Measurements from ENCODE around the gene TMC8.

Gene TMC8

DNA sequence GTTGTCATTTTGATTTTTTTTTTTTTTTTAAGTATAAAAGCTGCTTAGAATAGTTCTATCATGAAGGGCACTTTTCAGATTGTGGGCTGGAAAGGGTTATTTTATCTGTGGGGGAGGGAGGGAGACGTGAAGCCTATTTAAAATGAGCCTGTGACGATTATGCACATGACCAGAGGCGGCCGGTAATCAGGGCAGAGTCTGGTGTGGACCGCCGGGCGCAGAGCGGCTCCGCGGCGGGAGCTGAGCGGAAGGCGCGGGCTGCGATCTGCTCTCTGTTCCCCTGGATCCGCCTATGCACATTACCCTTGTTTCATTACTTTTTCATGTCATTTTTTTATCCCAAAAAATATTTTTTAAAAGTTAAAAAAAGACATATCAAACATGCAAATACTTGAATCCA is 25.5 kb upstream of the TMC8 start:
- no peak for DNase-seq (ENCODE audit: extremely low read depth, low read depth)
- TF ChIP-seq, protein P1, sequence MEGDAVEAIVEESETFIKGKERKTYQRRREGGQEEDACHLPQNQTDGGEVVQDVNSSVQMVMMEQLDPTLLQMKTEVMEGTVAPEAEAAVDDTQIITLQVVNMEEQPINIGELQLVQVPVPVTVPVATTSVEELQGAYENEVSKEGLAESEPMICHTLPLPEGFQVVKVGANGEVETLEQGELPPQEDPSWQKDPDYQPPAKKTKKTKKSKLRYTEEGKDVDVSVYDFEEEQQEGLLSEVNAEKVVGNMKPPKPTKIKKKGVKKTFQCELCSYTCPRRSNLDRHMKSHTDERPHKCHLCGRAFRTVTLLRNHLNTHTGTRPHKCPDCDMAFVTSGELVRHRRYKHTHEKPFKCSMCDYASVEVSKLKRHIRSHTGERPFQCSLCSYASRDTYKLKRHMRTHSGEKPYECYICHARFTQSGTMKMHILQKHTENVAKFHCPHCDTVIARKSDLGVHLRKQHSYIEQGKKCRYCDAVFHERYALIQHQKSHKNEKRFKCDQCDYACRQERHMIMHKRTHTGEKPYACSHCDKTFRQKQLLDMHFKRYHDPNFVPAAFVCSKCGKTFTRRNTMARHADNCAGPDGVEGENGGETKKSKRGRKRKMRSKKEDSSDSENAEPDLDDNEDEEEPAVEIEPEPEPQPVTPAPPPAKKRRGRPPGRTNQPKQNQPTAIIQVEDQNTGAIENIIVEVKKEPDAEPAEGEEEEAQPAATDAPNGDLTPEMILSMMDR (IDR thresholded peaks at IDR 0.05; ENCODE audit: low read depth, low read length), result no peak

DNA sequence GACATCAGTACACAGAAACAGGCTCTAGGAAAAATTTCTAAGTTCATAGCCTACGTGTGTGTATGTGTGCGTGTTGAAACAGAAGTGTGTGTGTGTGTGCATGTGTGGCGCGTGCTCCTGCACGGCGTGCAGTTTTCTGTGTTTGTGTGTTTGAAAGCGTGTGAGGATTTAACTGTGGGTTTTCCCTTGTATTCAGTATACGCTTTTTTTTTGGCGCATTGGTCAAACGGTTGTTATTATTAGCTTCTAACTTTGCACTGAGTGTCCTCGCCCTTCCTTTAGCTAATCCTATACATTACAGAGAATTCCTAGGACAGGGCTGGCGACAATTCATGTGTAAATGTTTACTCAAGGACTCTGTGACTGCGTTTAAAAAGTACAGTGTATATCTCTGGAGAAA is 25.0 kb upstream of the TMC8 start:
- no peak for DNase-seq (ENCODE audit: extremely low read depth, low read depth)
- TF ChIP-seq, protein P1 (IDR thresholded peaks at IDR 0.05; ENCODE audit: low read depth, low read length), result no peak

GRCh38 chr17:78106211-78106610 is 24.4 kb upstream of the TMC8 start:
- TF ChIP-seq, protein P1 (IDR thresholded peaks at IDR 0.05; ENCODE audit: low read depth, low read length), result no peak
- DNase-seq (ENCODE audit: extremely low read depth, low read depth), result no peak

GRCh38 chr17:78107457-78107856 is 23.1 kb upstream of the TMC8 start:
- peak; percentile 44 for DNase-seq (ENCODE audit: extremely low read depth, low read depth)
- TF ChIP-seq, protein P1 (IDR thresholded peaks at IDR 0.05; ENCODE audit: low read depth, low read length), result no peak

- DNase-seq (ENCODE audit: extremely low read depth, low read depth), result no peak
- TF ChIP-seq, protein P1 (IDR thresholded peaks at IDR 0.05; ENCODE audit: low read depth, low read length), result no peak
These were observed 22.4 kb upstream of the TMC8 start for GRCh38 chr17:78107976-78108725.

DNA sequence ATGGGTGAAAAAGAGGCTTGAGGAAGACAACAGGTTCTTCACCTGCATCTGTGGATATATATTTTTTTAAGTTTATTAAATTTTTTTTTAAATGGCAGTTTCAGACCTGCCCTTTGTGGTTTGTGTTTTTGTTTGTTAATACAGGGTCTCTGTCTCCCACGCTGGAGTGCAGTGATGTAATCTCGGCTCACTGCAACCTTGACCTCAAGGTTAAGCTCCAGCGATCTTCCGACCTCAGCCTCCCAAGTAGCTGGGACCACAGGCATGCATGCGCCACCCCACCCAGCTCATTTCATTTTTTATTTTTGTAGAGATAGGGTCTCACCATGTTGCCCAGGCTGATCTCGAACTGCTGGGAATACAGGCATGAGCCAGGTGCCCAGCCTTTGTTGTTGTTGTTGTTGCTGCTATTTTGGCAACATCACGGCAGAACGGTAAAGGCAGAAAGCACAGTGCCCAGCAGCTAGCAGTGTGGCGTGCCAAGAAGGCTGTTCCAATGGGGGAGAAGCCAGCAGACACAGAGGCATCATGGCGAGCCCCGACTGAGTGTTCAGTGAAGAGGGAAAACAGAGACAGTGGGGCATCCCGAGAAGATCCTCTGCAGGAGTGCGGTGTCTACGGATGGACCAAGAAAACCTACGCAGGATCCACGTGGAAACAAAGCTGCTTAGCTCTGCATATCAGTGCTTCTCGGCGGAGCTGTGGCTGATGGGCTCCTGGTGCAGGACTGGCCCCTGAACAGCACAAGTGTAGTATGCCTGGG is 21.7 kb upstream of the TMC8 start:
- TF ChIP-seq, protein P1 (IDR thresholded peaks at IDR 0.05; ENCODE audit: low read depth, low read length), result no peak
- no peak for DNase-seq (ENCODE audit: extremely low read depth, low read depth)

- TF ChIP-seq, protein P1 (IDR thresholded peaks at IDR 0.05; ENCODE audit: low read depth, low read length), result no peak
- DNase-seq (ENCODE audit: extremely low read depth, low read depth), result no peak
These were observed 21.1 kb upstream of the TMC8 start for GRCh38 chr17:78109489-78109761.

All from AG09319 (cell line).